Transverse colon (tissue), 4 donors: Measurements from ENCODE around the gene DPY19L3. TPM values are rescaled to one million over a fixed set of nuclear protein-coding genes. Genes with fewer than 3 reads are reported as not detected.
A peak's percentile ranks its signal among the peaks of the same experiment; 100 is the strongest.

Experiments used
- DNase-seq: peaks from one replicate; pipeline ENCODE4 v3.0.0-alpha.2; 2019
- H3K27ac ChIP-seq, 4 donors: fragments of 200-600 bp; sonication (generic); 2 replicates each; pipeline ENCODE4 v1.5.1; 2016 to 2018; ENCODE audit warnings: inconsistent platforms in 4 of 4
- H3K27me3 ChIP-seq: fragments of 200-600 bp; sonication (generic); 2 replicates; pipeline ENCODE4 v1.5.1; 2017; ENCODE audit warnings: inconsistent platforms
- H3K36me3 ChIP-seq, 4 donors: fragments of 200-600 bp; sonication (generic); 2 replicates each; pipeline ENCODE4 v1.5.1; 2017 to 2019; ENCODE audit warnings: inconsistent platforms in 4 of 4
- H3K4me1 ChIP-seq, 4 donors: fragments of 200-600 bp; sonication (generic); 2 replicates each; pipeline ENCODE4 v1.5.1; 2017 to 2020; ENCODE audit warnings: inconsistent platforms in 4 of 4
- H3K4me3 ChIP-seq, 4 donors: fragments of 200-600 bp; sonication (generic); 1 replicate in 1 of 4; 2 replicates in 3 of 4; pipeline versions ENCODE4 v1.5.1 to v1.6.1; 2017 to 2019; ENCODE audit warnings: inconsistent platforms in 4 of 4
- H3K9me3 ChIP-seq, 2 donors: fragments of 200-600 bp; sonication (generic); 2 replicates each; pipeline ENCODE4 v1.5.1; 2017 to 2019; ENCODE audit warnings: inconsistent platforms in 2 of 2
- CTCF ChIP-seq, 5 experiments: fragments of 200-600 bp in 3 of 5; fragments of 450-650 bp in 2 of 5; sonication (generic) in 3 of 5; IDR thresholded peaks; 1 replicate in 2 of 5; 2 replicates in 3 of 5; pipeline ENCODE4 v1.5.1; 2016 to 2017; ENCODE audit warnings: antibody characterized with exemption in 5 of 5, inconsistent platforms in 3 of 5, mild to moderate bottlenecking in 2 of 5, moderate library complexity in 1 of 5
- EP300 ChIP-seq: sonication (generic); formaldehyde crosslinking; IDR thresholded peaks from one replicate; pipeline ENCODE4 v1.6.1; 2017; ENCODE audit warnings: antibody characterized with exemption, low read depth
- POLR2A ChIP-seq: fragments of 450-650 bp; IDR thresholded peaks from one replicate; pipeline ENCODE4 v1.6.1; 2016; ENCODE audit warnings: antibody characterized with exemption, mild to moderate bottlenecking, moderate library complexity
- POLR2AphosphoS5 ChIP-seq, 3 donors: sonication (generic); formaldehyde crosslinking; IDR thresholded peaks; one replicate each; pipeline ENCODE4 v1.6.1; 2016; ENCODE audit warnings: antibody characterized with exemption in 3 of 3
- WGBS, 2 donors: methylation state at CpG; one replicate each; pipeline ENCODE4 v1.1.5; 2018; ENCODE audit warnings: low coverage in 1 of 2; 5-methylcytosine and 5-hydroxymethylcytosine counted together
- in situ Hi-C, 4 donors: fragments of 200-750 bp; cut with MboI; loops; one replicate each; pipeline versions ENCODE4 v1.15.0 to v1.15.1; 2017; ENCODE audit warnings: low sequenced_read_pairs in 3 of 4, low pct_ligation_motif_present in 1 of 4, low pct_unique_long_range_greater_than_20kb in 1 of 4
- intact Hi-C: fragments of 100-400 bp; cut with DNase I; formaldehyde crosslinking; loops from one replicate; pipeline ENCODE4 v1.15.1; 2023; ENCODE audit warnings: low total_unique reads
- total RNA-seq, 4 donors: library from RNA; depleted of rRNA; stranded (reverse); fragments of >200 nt; gene quantifications; one replicate each; pipeline ENCODE4 v1.1.0, GENCODE V29; 2016

DPY19L3 gene
- total RNA-seq, 4 donors from 2014 or later, result 15.6 to 48.6 (median 20.2) TPM

GRCh38 chr19:32363632-32364031, 41.9 kb upstream of the DPY19L3 start:
- peaks cover 5 to 21% (median 9%) of the 10 kb centered on the region in 4 donors for H3K4me1 ChIP-seq
- DNase-seq, result no peak
- intact Hi-C loops (no loop called here), in situ Hi-C loops (no loop called here)
- no peaks in the 10 kb centered on the region for H3K9me3 ChIP-seq
- H3K27ac ChIP-seq, result peak overlapping the region; percentile 9 to 66 (median 50)
- no peak overlapping the region for H3K4me3 ChIP-seq
- WGBS, 2 donors, result 93% methylated on average over 3 of the region's 3 CpGs; no CpG with 5 or more reads in 1 of the 2 donors
- peaks cover 0 to 20% (median 3%) of the 10 kb centered on the region in 4 donors for H3K36me3 ChIP-seq
- no peaks in the 10 kb centered on the region for H3K27me3 ChIP-seq
- TF ChIP-seq EP300 (no peak), POLR2AphosphoS5 (IDR thresholded peaks at IDR 0.05) (no peak), CTCF (IDR thresholded peaks at IDR 0.05) (no peak), POLR2A (no peak)

GRCh38 chr19:32364040-32364439, 41.5 kb upstream of the DPY19L3 start:
- Histone ChIP-seq H3K4me3 (no peak overlapping the region), H3K27me3 (no peaks in the 10 kb centered on the region), H3K4me1 (peaks cover 5 to 21% (median 9%) of the 10 kb centered on the region in 4 donors), H3K9me3 (no peaks in the 10 kb centered on the region), H3K36me3 (peaks cover 0 to 18% (median 1%) of the 10 kb centered on the region in 4 donors), H3K27ac (peak overlapping the region in 3 of 4 donors; percentile 9 to 66 (median 49))
- TF ChIP-seq POLR2A, result no peak
- TF ChIP-seq CTCF (IDR thresholded peaks at IDR 0.05), result no peak
- no peak for TF ChIP-seq POLR2AphosphoS5 (IDR thresholded peaks at IDR 0.05)
- WGBS, 2 donors, result 89 to 96% methylated on average over 1 of the region's 1 CpG
- in situ Hi-C loops, result no loop called here
- DNase-seq, result no peak
- intact Hi-C loops, result no loop called here

- no peaks in the 10 kb centered on the region for H3K27me3 ChIP-seq
- in situ Hi-C loops (no loop called here), intact Hi-C loops (no loop called here)
- TF ChIP-seq POLR2AphosphoS5 (IDR thresholded peaks at IDR 0.05) (no peak), CTCF (IDR thresholded peaks at IDR 0.05) (no peak), EP300 (no peak), POLR2A (no peak)
- no peak for DNase-seq
- 96 to 97% methylated on average over 4 to 6 of the region's 6 CpGs for WGBS, 2 donors
- peaks cover 0 to 3% (median 0%) of the 10 kb centered on the region in 4 donors for H3K36me3 ChIP-seq
- no peaks in the 10 kb centered on the region for H3K9me3 ChIP-seq
- no peak overlapping the region for H3K4me3 ChIP-seq
- no peak overlapping the region for H3K27ac ChIP-seq
- H3K4me1 ChIP-seq, result peaks cover 5 to 21% (median 9%) of the 10 kb centered on the region in 4 donors
Observed at GRCh38 chr19:32367063-32367462, 38.5 kb upstream of the DPY19L3 start.

GRCh38 chr19:32367948-32368536, 37.5 kb upstream of the DPY19L3 start:
- TF ChIP-seq CTCF (IDR thresholded peaks at IDR 0.05), result no peak
- no peaks in the 10 kb centered on the region for H3K9me3 ChIP-seq
- H3K4me3 ChIP-seq, result no peak overlapping the region
- no peak for DNase-seq
- intact Hi-C loops (no loop called here), in situ Hi-C loops (no loop called here)
- peaks cover 3 to 15% (median 4%) of the 10 kb centered on the region in 4 donors for H3K4me1 ChIP-seq
- no peaks in the 10 kb centered on the region for H3K27me3 ChIP-seq
- H3K36me3 ChIP-seq, result peaks cover 0 to 3% (median 0%) of the 10 kb centered on the region in 4 donors
- H3K27ac ChIP-seq, result no peak overlapping the region
- WGBS, 2 donors, result 95% methylated on average over 3 of the region's 3 CpGs; no CpG with 5 or more reads in 1 of the 2 donors
